Measurements from ENCODE around the gene SNX6. TPM values are rescaled to one million over a fixed set of nuclear protein-coding genes. Genes with fewer than 3 reads are reported as not detected.

The SNX6 gene
- total RNA-seq: 163 and 213 TPM in 2 replicates

DNA sequence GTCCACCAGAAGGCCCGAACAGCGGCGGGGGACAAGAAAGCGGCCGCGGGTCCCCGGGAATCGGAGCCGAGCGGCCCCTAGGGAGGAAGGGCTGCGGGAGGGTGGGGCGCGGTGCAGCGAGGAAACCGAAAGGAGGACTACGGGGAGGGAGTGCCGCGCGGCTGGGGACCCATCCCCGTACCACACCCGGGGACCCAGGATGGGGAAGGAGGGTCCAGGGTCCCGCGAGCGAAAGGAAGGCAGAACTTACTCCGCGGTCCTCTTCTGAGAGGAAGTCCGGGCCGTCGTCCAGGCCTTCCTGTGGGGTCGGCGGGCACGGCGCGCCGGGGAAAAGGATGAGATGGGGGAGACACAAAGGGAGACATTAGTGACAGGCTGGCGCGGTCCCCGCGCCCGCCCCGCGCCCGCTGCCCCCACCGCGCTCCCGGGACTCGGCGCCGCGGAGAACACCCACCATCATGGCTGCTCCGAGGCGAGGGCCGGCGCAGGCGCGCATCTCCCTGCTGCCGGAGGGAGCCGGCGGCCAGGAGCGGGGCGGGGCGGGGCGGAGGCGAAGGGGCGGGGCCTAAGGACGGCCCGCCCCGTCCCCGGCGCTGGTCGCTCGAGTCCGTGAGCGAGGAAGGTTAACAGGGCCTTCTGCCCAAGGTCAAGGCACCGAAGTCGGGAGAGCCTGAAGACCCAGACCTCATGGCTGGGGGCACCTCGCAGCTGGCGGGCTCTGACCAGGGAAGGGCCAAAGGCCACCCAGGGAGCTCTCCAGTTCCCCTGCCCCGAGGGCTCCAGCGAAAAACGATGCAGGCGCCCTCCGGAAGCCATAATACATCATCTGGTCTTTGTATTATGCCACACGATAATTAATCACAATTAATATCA lies at the start of gene SNX6:
TSS of gene SNX6 (minus strand) at position 492 of the 873 bp plus-strand sequence. CDS start at position 460, 32 bp downstream.

DNA sequence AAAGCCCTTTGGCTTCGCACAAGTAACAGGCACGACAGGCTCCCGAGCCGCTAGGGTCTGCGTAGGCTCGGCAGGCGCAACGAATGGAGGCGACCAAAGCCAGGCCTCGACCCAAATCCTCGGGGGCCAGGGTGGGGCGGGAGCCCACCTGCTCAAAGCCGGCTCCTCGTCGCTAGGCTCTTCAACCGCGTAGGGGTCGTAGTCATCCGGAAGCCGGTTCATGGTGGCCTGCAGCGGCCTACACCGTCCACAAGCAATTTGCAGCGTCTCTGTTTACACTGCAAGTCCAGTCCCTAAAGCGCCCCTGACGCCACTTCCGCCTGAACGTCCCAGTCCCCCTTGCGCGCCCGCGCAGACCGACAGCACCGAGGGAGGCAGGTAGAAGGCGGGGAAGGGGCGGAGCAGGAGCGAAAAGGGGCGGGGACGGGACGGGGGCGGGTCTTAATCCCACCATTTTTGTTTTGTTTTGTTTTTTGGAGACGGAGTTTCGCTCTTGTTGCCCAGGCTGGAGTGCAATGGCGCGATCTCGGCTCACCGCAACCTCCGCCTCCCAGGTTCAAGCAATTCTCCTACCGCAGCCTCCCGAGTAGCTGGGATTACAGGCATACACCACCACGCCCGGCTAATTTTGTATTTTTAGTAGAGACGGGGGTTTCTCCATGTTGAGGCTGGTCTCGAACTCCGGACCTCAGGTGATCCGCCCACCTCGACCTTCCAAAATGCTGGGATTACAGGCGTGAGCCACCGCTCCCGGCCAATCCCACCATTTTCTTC lies 90.4 kb downstream of the SNX6 start, which contains the start of gene EAPP:
TSS of gene EAPP (minus strand) at position 295 of the 774 bp plus-strand sequence. CDS start at position 222, 73 bp downstream.

Other genes with a start within 250 kb of the SNX6 start
- gene SPTSSA, start 167.9 kb downstream of the SNX6 start, total RNA-seq: 10.4 and 29.9 TPM in 2 replicates
- 38.9 and 52.7 TPM in 2 replicates for gene EAPP, start 90.4 kb downstream of the SNX6 start, total RNA-seq
- gene CFL2, start 84.4 kb upstream of the SNX6 start, total RNA-seq: 74.4 and 106 TPM in 2 replicates
- 23.7 and 49.3 TPM in 2 replicates for gene BAZ1A, start 245.2 kb upstream of the SNX6 start, total RNA-seq

Data from regular cardiac myocyte (primary cell).